ENCODE data around the gene ARHGAP33. TPM values are rescaled to one million over a fixed set of nuclear protein-coding genes. Genes with fewer than 3 reads are reported as not detected.

ARHGAP33 gene
- total RNA-seq, 3 donors from 2014 or later, result 5.1 to 17.7 (median 12.8) TPM

DNA sequence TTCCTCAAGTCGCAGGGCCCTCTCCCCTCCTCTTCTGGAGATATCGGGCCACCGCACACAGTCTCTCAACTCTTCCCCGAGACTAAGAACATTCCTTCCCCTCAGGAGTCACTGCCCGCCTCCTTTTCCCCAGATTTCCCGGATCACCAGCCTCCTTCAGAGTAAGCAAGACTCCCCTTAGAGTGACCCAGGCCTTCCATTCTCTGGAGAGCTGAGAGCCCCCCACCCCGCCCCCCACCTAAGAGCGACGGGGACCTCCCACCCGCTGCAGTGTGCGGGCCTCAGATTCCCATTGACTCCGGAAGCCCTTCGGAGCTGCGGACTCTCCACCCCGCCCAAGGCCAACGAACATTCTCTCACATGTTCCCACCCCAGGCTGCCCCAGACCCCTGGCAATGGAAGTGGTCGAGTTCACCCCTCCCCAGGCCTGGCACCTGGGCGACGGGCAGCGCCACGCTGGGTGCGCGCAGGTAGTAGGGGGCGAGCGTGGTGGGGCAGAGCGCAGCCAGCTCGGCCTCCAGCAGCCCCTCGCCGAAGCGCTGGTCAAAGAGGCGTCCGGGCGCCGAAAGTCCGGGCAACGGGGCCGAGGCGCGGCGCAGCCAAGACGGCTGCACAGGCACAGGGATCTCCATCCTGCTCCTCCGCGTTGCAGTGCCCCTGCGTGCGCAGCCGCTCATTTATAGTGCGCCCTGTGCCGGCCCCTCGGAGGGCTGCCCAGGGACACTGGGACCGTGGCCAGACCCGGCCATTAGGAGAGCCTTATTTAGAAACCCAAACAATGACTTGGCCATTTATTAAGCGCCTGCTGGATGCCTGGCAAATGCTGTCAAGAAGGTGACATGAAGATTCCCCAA is 18.8 kb upstream of the ARHGAP33 start, which contains the start of gene HSPB6:
Gene HSPB6, minus strand, starts transcription at position 653 of the 854 bp plus-strand sequence. Its CDS starts 21 bp downstream, at position 632.
- peak within 1 kb of the TSS; percentile 98 for H3K27ac ChIP-seq
- H3K36me3 ChIP-seq, result peaks cover 4% of the 10 kb centered on the region
- DNase-seq (ENCODE audit: low spot score in 2 of 2), result no peak
- TF ChIP-seq POLR2AphosphoS5 (IDR thresholded peaks at IDR 0.05), result peak in 2 of 3 donors; percentile 53 to 55
- TF ChIP-seq, protein P1, sequence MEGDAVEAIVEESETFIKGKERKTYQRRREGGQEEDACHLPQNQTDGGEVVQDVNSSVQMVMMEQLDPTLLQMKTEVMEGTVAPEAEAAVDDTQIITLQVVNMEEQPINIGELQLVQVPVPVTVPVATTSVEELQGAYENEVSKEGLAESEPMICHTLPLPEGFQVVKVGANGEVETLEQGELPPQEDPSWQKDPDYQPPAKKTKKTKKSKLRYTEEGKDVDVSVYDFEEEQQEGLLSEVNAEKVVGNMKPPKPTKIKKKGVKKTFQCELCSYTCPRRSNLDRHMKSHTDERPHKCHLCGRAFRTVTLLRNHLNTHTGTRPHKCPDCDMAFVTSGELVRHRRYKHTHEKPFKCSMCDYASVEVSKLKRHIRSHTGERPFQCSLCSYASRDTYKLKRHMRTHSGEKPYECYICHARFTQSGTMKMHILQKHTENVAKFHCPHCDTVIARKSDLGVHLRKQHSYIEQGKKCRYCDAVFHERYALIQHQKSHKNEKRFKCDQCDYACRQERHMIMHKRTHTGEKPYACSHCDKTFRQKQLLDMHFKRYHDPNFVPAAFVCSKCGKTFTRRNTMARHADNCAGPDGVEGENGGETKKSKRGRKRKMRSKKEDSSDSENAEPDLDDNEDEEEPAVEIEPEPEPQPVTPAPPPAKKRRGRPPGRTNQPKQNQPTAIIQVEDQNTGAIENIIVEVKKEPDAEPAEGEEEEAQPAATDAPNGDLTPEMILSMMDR (IDR thresholded peaks at IDR 0.05), result no peak
- TF ChIP-seq POLR2A (IDR thresholded peaks at IDR 0.05), result peak; percentile 35
- intact Hi-C loops (cut with DNase I; ENCODE audit: low total_unique reads), result no loop called here
- H3K9me3 ChIP-seq, result no peaks in the 10 kb centered on the region
- peaks cover 0 to 8% of the 10 kb centered on the region in 2 donors for H3K4me1 ChIP-seq
- peak within 1 kb of the TSS; percentile 76 to 92 (median 79) for H3K4me3 ChIP-seq
- no peaks in the 10 kb centered on the region for H3K27me3 ChIP-seq

DNA sequence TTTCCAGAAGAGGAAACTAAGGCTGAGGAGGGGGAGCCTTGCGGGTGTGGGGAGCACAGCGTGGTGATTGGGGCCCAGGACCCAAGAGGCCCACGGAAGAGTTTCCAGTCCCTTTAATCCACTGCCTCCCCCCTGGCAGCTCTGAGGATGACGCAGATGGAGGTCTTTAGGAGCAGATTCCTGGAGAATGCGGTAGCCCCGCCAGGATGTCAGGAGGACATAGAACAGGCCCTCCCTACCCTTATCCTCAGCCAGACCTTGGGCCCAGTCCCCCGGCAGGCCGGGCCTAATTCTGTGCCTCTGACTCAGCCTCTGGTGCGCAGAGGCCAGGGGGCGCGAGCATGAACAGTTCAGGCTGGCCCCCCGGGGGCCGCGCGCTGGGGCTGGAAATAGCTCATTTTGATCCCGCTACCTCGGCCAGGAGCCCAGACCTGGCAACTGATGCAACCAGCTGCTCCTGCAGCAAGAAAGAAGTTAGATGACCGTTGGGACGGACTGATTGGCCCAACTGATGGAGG is 18.1 kb upstream of the ARHGAP33 start:
- H3K4me3 ChIP-seq, result peak overlapping the region; percentile 76 to 92 (median 79)
- DNase-seq (ENCODE audit: low spot score in 2 of 2), result peak in 1 of 2 donors; percentile 72
- H3K27ac ChIP-seq, result peak overlapping the region; percentile 98
- no peaks in the 10 kb centered on the region for H3K27me3 ChIP-seq
- H3K36me3 ChIP-seq, result peaks cover 7% of the 10 kb centered on the region
- TF ChIP-seq POLR2A (IDR thresholded peaks at IDR 0.05) (no peak), POLR2AphosphoS5 (IDR thresholded peaks at IDR 0.05) (peak in 2 of 3 donors; percentile 23 to 64)
- TF ChIP-seq, protein P1 (IDR thresholded peaks at IDR 0.05), result no peak
- intact Hi-C loops (cut with DNase I; ENCODE audit: low total_unique reads), result no loop called here
- H3K4me1 ChIP-seq, result peaks cover 0 to 8% of the 10 kb centered on the region in 2 donors
- H3K9me3 ChIP-seq, result no peaks in the 10 kb centered on the region

DNA sequence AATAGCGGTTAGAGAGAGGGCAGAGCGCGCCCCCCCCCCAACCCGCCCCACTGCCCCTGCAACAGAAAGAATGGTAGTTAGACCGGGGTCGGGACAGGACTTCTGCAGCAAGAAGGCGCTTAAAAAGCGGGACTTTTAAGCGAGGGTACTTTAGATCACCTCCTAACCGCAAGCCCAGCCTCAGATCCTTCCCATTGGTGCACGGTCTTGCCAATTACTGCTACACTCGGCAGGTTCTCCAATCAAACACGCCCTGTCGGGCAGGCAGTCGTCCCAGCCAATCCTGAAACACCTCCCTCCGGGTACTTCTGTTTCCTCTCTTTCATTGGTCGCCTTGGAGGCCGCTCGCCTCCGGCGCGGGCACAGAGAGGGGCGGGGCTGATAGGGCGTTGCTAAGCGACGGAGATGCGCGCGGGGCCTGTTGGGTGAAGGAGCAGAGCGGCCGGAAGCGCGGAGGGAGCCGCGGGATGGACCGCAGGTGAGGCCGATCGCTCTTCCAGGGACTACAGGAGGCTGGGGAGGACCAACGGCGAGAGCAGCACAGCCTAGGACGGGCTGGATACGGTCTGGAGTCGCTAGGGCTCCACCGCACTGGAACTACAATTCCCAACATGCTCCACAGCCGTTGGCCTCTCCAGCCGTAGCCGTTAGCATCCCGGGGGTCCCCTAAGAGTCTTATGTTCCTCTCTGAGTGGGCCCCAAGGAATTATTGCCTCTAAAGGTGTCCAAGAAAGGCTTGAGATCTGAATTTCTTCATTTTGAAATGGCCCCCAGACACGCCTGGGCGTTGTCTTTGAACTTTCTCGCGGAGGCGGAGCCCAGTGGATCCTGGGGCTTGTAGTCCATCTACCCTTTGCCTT is 17.4 kb upstream of the ARHGAP33 start, which contains the start of gene PROSER3:
Gene PROSER3, plus strand, starts transcription at position 428 of the 860 bp plus-strand sequence. Its CDS starts 40 bp downstream, at position 468.
- H3K4me3 ChIP-seq, result peak within 1 kb of the TSS; percentile 76 to 92 (median 79)
- no peaks in the 10 kb centered on the region for H3K9me3 ChIP-seq
- intact Hi-C loops (cut with DNase I; ENCODE audit: low total_unique reads), result no loop called here
- no peaks in the 10 kb centered on the region for H3K27me3 ChIP-seq
- DNase-seq (ENCODE audit: low spot score in 2 of 2), result peak; percentile 99 to 100
- peak within 1 kb of the TSS; percentile 98 for H3K27ac ChIP-seq
- peaks cover 0 to 8% of the 10 kb centered on the region in 2 donors for H3K4me1 ChIP-seq
- peaks cover 4% of the 10 kb centered on the region for H3K36me3 ChIP-seq
- TF ChIP-seq POLR2A (IDR thresholded peaks at IDR 0.05) (peak; percentile 84), POLR2AphosphoS5 (IDR thresholded peaks at IDR 0.05) (peak; percentile 73 to 94 (median 91))
- TF ChIP-seq, protein P1 (IDR thresholded peaks at IDR 0.05), result no peak

DNA sequence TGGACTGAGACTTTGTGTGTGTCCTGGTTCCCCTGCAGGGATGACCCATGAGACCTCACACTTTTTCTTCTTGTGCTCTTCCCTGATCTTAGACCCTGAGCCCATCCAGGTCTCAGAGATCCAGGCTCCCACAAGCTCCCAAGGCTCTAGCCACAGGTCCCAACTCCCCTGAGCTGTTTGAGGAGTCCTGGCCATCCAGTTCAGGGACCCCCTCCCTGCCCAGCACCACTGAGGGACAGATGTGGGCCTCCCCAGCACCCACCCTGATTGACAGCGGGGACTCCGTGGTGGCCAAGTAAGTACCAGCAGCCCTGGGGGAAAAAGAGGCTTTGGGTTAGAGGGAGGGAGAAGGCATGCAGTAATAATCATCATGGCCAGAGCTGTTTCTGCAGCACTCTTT is 15.7 kb upstream of the ARHGAP33 start:
- DNase-seq (ENCODE audit: low spot score in 2 of 2), result no peak
- intact Hi-C loops (cut with DNase I; ENCODE audit: low total_unique reads), result no loop called here

More for the DNA sequence above, 15.7 kb upstream of the ARHGAP33 start:
- Histone ChIP-seq H3K9me3 (no peaks in the 10 kb centered on the region), H3K27ac (no peak overlapping the region), H3K4me3 (no peak overlapping the region), H3K36me3 (peaks cover 4% of the 10 kb centered on the region), H3K4me1 (peaks cover 0 to 8% of the 10 kb centered on the region in 2 donors), H3K27me3 (no peaks in the 10 kb centered on the region)
- TF ChIP-seq POLR2A (IDR thresholded peaks at IDR 0.05), result no peak
- TF ChIP-seq, protein P1 (IDR thresholded peaks at IDR 0.05), result no peak
- no peak for TF ChIP-seq POLR2AphosphoS5 (IDR thresholded peaks at IDR 0.05)
